ENCODE results near the gene PAWR.

PAWR gene

DNA sequence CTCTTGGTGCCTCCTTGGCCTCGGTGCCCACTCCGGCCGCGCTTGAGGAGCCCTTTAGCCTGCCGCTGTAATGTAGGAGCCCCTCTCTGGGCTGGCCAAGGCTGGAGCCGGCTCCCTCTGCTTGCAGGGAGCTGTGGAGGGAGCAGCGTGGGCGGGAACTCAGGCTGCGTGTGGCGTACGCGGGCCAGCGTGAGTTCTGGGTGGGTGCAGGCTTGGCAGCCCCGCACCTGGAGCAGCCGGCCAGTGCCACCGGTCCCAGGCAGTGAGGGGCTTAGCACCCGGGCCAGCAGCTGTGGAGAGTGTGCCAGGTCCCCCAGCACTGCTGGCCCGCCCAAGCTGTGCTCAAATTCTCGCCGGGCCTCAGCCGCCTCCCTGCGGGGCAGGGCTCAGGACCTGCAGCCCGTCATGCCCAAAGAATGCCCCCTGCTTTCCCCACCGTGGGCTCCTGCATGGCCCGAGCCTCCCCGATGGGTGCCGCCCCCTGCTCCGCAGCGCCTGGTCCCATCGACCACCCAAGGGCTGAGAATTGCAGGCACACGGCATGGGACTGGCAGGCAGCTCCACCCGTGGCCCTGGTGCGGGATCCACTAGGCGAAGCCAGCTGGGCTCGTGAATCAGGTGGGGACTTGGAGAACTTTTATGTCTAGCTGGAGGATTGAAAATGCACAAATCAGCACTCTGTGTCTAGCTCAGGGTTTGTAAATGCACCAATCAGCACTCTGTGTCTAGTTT lies 129.2 kb downstream of the PAWR start:
- Histone ChIP-seq H4K20me1 (ENCODE audit: control insufficient read depth, insufficient read depth, low read depth, low read length) (no peaks in the 10 kb centered on the region), H3K27ac (ENCODE audit: low read depth, low read length) (no peak overlapping the region), H3K4me2 (ENCODE audit: low read length) (no peak overlapping the region), H3F3A (ENCODE audit: control insufficient read depth, insufficient read depth) (no peaks in the 10 kb centered on the region; the same call in 1 of the 2 replicates), H3K27me3 (ENCODE audit: control insufficient read depth, low read length) (no peaks in the 10 kb centered on the region), H3K4me3 (ENCODE audit: low read length) (no peak overlapping the region), H3K9me2 (replicated peaks; ENCODE audit: control insufficient read depth, low read length) (no peaks in the 10 kb centered on the region), H3K9me3 (ENCODE audit: control insufficient read depth, insufficient read depth, low read length) (no peaks in the 10 kb centered on the region; the same call in 1 of the 2 replicates), H3K4me1 (ENCODE audit: control insufficient read depth, low read length) (peaks cover 6% of the 10 kb centered on the region), H3K36me3 (ENCODE audit: control insufficient read depth, low read length) (peaks cover 39% of the 10 kb centered on the region), H3K79me2 (ENCODE audit: control insufficient read depth, low read length) (no peaks in the 10 kb centered on the region)
- no peak for TF ChIP-seq CTCF (IDR thresholded peaks at IDR 0.05; ENCODE audit: low read depth, low read length, poor library complexity, severe bottlenecking)
- no peak for TF ChIP-seq EZH2phosphoT487 (IDR thresholded peaks at IDR 0.05; ENCODE audit: borderline replicate concordance, low read length)

GRCh38 chr12:79560225-79560889 lies 130.4 kb downstream of the PAWR start:
- H3K9me3 ChIP-seq (ENCODE audit: control insufficient read depth, insufficient read depth, low read length): no peaks in the 10 kb centered on the region; the same call in 1 of the 2 replicates
- H3K27me3 ChIP-seq (ENCODE audit: control insufficient read depth, low read length): no peaks in the 10 kb centered on the region
- no peak overlapping the region for H3K4me2 ChIP-seq (ENCODE audit: low read length)
- no peak for TF ChIP-seq EZH2phosphoT487 (IDR thresholded peaks at IDR 0.05; ENCODE audit: borderline replicate concordance, low read length)
- no peak for TF ChIP-seq CTCF (IDR thresholded peaks at IDR 0.05; ENCODE audit: low read depth, low read length, poor library complexity, severe bottlenecking)
- no peak overlapping the region for H3K4me3 ChIP-seq (ENCODE audit: low read length)
- no peaks in the 10 kb centered on the region for H3K79me2 ChIP-seq (ENCODE audit: control insufficient read depth, low read length)
- no peaks in the 10 kb centered on the region for H3K4me1 ChIP-seq (ENCODE audit: control insufficient read depth, low read length)
- no peak overlapping the region for H3K27ac ChIP-seq (ENCODE audit: low read depth, low read length)
- peaks cover 30% of the 10 kb centered on the region for H3K36me3 ChIP-seq (ENCODE audit: control insufficient read depth, low read length)
- no peaks in the 10 kb centered on the region for H4K20me1 ChIP-seq (ENCODE audit: control insufficient read depth, insufficient read depth, low read depth, low read length)
- H3F3A ChIP-seq (ENCODE audit: control insufficient read depth, insufficient read depth): no peaks in the 10 kb centered on the region; the same call in 1 of the 2 replicates
- H3K9me2 ChIP-seq (replicated peaks; ENCODE audit: control insufficient read depth, low read length): no peaks in the 10 kb centered on the region

DNA sequence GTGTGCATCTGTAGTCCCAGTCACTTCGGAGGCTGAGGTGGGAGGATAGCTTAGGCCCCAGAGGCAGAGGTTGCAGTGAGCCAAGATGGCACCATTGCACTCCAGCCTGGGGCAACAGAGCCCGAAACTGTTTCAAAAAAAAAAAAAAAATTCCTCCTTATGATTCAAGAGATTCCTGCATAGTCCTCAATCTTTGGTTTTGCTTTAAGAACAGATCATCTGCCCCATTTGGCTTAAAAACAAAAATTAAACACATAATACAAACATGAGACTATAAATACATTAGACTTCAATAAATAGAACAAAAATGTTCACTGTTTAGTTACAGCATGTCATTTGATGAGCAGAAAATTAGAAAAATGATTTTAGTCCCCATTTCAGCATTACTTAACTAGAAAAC lies 131.2 kb downstream of the PAWR start:
- Histone ChIP-seq H3K27me3 (ENCODE audit: control insufficient read depth, low read length) (no peaks in the 10 kb centered on the region), H3K36me3 (ENCODE audit: control insufficient read depth, low read length) (peaks cover 35% of the 10 kb centered on the region), H3K9me3 (ENCODE audit: control insufficient read depth, insufficient read depth, low read length) (no peaks in the 10 kb centered on the region; the same call in 1 of the 2 replicates), H3K79me2 (ENCODE audit: control insufficient read depth, low read length) (no peaks in the 10 kb centered on the region), H3K4me2 (ENCODE audit: low read length) (no peak overlapping the region), H3K27ac (ENCODE audit: low read depth, low read length) (no peak overlapping the region), H3K4me1 (ENCODE audit: control insufficient read depth, low read length) (no peaks in the 10 kb centered on the region), H4K20me1 (ENCODE audit: control insufficient read depth, insufficient read depth, low read depth, low read length) (no peaks in the 10 kb centered on the region), H3K9me2 (replicated peaks; ENCODE audit: control insufficient read depth, low read length) (no peaks in the 10 kb centered on the region), H3K4me3 (ENCODE audit: low read length) (no peak overlapping the region), H3F3A (ENCODE audit: control insufficient read depth, insufficient read depth) (no peaks in the 10 kb centered on the region; the same call in 1 of the 2 replicates)
- TF ChIP-seq CTCF (IDR thresholded peaks at IDR 0.05; ENCODE audit: low read depth, low read length, poor library complexity, severe bottlenecking) (no peak), EZH2phosphoT487 (IDR thresholded peaks at IDR 0.05; ENCODE audit: borderline replicate concordance, low read length) (no peak)

Measured in DOHH2 (cell line).